Renal pelvis (tissue), 12 donors: ENCODE data around the gene SNAPC4. TPM values are rescaled to one million over a fixed set of nuclear protein-coding genes. Genes with fewer than 3 reads are reported as not detected.
A peak's percentile ranks its signal among the peaks of the same experiment; 100 is the strongest.

Experiments
- DNase-seq: peaks from one replicate; pipeline ENCODE4 v3.0.0-alpha.2; 2013
- long read RNA-seq, 16 experiments: transcript quantifications; one replicate each; lab custom pipeline, GENCODE V29; 2026
- polyA plus RNA-seq, 3 donors: library from polyadenylated mRNA; unstranded; fragments of 120-200 nt; gene quantifications; one replicate each; pipeline ENCODE4 v1.2.1, GENCODE V29; 2013; ENCODE audit not compliant: insufficient read length in 3 of 3

The SNAPC4 gene
- polyA plus RNA-seq: 10 to 100 TPM; 12.4 to 15.1 (median 13.7) TPM
- long read RNA-seq, donor 1: 0 reads
- long read RNA-seq, donor 2: 0 reads
- long read RNA-seq, donor 3: 0 reads
- long read RNA-seq, donor 4, partial matches to known transcripts: 5 of 5 reads
- long read RNA-seq, donor 4, other reads (novel, unspliced or antisense): 0 of 5 reads
- long read RNA-seq, donor 5: 0 reads
- long read RNA-seq, donor 6: 0 reads
- long read RNA-seq, donor 7: 0 reads
- long read RNA-seq, donor 8: 0 reads
- long read RNA-seq, donor 9: 0 reads
- long read RNA-seq, donor 10, partial matches to known transcripts: 5 of 5 reads
- long read RNA-seq, donor 10, other reads (novel, unspliced or antisense): 0 of 5 reads
- long read RNA-seq, donor 11: 0 reads
- long read RNA-seq, donor 12: 0 reads
- long read RNA-seq, donor 13: 0 reads
- long read RNA-seq, donor 14: 0 reads
- long read RNA-seq, donor 15, partial matches to known transcripts: 5 of 5 reads
- long read RNA-seq, donor 15, other reads (novel, unspliced or antisense): 0 of 5 reads
- long read RNA-seq, donor 16, partial matches to known transcripts: 6 of 6 reads
- long read RNA-seq, donor 16, other reads (novel, unspliced or antisense): 0 of 6 reads

DNA sequence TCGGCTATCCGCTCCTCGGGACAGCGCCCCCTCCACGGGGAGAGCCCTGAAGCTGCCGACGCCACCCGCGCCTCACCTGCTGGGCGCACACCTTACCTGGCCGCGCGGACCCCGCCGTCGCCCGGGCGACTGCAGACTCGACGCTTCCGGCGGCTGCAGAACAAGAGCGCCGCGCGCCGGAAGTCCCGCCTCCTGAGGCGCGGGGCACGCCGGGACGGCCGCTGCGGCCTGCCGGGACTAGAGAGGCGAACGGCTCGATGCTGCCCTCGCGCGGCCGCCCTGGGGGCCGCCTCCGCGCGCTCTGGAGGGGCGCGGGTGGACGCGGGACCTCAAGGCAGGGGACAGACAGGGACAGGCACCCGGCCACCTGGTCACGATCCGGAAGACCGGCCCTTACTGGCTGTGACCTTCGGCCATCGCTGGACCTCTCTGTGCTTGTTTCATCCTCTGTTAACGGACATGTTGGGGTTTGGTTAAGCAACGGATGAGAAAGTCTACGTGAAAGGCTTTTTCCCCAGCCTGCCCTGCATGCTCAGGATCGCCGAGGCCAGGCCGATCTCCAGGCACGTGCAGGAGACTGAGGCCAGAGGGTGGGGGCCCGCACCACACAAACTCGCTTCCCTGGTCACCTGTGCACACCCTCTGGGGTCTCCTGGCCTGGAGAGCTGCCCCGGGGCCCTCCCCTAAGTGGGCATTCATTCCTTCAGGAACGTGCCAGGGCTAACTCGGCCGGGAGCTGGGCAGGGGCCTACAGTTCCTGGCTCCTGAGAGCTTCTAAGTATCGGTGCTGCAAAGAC lies at the start of gene SNAPC4:
TSS of gene SNAPC4 (minus strand) at position 133 of the 797 bp plus-strand sequence. CDS start 1,742 bp downstream, outside the sequence.
- peak; percentile 88 for DNase-seq

DNA sequence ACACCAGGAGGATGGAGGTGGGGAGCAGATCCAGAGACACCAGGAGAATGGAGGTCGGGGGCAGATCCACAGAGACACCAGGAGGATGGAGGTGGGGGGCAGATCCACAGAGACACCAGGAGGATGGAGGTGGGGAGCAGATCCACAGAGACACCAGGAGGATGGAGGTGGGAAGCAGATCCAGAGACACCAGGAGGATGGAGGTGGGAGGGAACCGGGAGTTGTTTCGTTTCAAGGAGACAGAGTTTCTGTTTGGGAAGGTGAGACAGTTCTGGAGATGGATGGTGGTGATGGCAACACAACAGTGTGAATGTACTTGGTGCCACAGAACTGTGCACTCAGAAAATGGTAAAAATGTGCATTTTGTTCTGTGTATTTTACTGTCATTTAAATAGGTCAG lies 48.7 kb upstream of the SNAPC4 start:
- DNase-seq: no peak

DNA sequence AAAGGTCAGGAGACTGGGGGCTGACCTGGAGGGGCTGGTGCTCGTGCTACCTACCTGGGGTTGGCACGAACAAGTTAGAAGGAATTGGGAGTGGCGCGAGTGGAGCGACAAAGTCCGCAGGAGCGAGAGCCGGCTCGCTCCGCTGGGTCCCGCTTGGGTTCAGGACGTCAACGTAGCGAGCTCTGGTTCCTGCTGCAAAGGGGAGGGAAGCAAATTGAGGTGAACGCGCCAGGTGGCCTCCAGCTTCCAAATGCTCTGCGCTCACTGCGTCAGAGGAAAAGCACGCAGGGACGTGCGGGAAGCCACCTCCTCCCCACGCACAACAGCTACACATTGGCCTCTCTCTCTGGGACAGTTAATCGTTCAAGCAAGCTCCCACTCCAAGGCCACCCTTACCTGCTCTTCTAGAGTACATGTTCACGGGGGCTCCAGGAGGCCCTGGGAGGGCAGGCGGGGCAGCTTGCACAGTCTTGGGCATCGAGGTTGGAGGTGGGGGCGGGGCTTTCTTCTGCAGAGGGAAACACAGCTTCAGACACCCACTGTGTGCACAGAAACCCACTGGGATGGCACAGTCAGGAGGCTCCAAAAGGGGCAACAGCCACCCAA lies 47.3 kb upstream of the SNAPC4 start:
- DNase-seq: no peak

DNA sequence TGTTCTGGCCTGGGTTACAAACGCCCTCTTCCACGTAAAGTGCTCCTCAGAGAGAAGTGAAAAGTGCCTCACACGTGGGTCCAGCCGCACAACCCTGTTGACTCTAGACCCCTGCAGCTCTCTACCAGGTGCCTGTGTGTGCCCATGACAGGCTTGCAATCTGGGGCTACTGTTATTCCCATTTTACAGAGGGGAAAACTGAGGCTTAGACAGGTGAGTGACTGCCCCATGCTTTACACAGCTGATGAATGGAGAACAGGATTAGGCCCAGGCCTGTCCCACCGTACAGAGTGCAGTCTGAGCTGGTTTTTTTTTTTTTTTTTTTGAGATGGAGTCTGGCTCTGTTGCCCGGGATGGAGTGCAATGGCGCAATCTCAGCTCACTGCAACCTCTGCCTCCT lies 45.8 kb upstream of the SNAPC4 start:
- no peak for DNase-seq

- no peak for DNase-seq
Measured at GRCh38 chr9:136444102-136444501, 44.1 kb upstream of the SNAPC4 start.

GRCh38 chr9:136443687-136444086 lies 43.7 kb upstream of the SNAPC4 start:
- DNase-seq: no peak

DNA sequence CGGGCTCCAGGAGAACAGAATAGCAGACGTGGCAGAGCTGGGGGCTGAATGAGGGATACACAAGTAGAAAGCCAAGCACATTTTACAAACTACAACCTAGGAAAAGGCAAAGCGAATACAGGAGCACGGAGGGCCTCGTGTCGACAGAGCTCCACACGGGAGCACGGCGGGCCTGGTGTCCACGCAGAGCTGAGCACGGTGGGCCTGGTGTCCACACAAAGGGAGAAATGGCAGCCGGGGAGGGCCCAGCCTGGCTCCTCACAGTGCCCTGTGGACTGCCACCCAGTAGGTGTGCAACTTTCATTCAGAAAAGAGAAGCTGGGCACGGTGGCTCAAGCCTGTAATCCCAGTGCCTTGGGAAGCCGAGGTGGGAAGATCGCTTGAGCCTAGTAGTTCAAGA lies 43.1 kb upstream of the SNAPC4 start:
- DNase-seq: no peak

DNA sequence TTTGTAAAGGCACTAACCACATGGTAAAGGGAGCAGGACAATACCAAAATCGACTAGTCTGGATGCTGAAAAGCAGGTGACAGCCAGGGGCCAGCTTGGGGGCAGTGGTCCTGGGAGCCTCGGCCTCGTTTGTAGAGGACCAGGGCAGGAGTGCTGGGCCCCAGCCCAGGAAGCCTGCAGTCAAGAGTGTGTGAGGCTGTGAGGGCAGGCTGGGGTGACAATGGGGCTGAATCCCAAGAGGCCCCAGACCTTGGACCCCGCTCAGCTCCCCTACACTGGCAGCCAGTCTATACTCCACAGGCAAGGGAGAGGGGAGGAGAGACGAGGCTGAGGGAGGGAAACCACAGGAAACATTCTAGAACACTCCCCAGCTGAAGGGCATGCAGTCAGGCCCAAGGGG lies 42.3 kb upstream of the SNAPC4 start:
- no peak for DNase-seq

DNA sequence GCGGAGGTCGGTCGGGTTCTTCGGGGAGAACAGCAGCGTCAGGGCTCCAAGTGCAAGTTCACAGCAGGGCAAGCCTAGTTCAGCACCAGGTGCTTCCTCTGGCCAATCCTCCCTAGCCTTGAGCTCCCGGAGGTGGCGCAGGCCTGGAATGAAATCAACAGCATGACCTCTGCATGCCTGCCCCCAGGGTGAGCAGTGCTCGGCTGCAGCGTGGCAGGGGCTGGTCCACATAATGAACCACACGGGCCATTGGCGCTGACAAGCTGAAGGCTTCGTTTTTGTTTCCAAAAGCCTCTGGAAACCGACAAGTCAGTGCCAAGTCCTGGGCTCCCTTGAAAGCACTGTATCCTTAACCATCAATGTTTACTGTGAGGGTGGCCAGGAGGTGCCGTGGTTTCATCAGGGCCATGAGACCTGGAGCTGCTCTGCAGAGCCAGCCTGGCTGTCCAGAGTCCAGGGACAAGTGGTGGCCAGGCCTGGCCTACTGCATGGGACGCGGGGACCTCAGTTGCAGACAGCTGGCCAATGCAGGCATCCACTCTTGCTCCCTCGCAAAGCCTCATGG lies 41.8 kb upstream of the SNAPC4 start:
- no peak for DNase-seq

DNA sequence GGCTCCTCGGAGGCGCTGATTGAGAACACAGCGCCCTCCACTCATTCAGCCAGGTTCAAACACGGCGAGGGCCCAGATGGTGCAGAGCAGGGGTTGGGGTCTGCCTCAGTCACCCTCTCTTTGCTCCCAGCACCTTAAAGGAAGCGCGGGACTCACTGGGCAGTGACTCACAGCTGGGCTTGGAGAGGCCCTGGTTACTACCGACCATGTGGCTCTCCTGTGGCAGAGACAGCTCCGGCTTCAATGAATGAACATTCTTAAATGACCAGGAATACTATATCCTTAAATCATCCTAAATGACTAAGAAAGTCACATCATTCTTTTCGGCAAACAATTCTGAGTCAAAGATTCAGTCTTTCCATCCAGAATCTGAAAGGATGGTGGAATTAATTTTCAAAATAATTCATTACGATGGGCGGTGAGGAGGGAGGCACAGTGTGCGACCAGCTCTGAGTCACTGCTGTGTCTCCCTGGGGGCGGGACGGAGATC lies 41.3 kb upstream of the SNAPC4 start:
- no peak for DNase-seq

GRCh38 chr9:136439481-136440408 lies 39.8 kb upstream of the SNAPC4 start, which contains the start of gene INPP5E:
Gene INPP5E, minus strand, starts transcription at chr9:136439845. Its CDS starts 426 bp downstream, at chr9:136439419.
- peak; percentile 71 for DNase-seq

DNA sequence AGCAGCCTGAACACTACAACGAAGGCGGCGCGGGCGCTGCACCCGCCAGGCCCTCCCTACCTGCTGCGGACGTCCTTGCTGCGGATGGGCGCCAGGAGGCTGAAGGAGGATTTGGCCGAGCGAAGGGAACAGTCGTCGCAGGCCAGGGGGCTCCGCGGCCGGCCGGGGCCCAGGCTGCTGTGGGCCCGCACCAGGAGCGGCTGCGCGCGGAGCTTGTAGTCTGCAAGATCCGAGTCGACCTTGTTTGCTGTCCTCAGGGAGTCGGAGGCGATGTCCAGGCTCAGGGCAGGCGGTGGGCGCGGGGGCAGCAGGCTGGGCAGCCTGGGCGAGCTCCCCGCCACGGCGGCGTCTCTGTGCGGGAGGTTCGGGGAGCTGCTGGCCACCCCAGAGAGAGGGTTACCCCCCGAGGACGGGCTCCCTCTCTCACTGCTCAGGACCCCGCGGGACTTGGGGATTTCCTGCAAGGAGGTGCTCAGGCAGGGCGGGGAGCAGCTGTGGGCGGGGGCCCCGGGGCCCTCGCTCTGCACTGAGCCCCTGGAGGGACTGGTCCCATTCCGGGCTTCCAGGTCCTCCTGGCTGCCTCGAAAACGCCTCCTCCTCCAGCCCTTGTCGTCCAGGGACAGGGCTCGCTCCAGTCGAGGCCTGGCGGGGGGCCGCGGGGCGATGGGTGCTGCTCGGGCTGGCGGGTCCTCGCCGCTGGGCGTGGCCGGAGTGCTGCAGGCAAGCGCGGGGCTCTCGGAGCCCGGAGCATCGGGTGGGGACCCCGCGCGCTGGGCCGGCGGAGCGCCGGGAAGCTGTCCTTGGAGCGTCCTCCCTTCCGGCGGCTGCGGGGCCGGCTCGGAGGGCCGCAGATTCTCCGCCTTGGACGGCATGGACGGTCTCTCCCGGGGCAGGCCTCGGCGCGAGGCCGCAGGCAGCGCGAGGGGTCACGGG lies 38.8 kb upstream of the SNAPC4 start:
- DNase-seq: no peak

- no peak for DNase-seq
Measured at GRCh38 chr9:136437839-136438547, 38.0 kb upstream of the SNAPC4 start.

- no peak for DNase-seq
Measured at GRCh38 chr9:136437430-136437829, 37.5 kb upstream of the SNAPC4 start.

- DNase-seq: no peak
Measured at GRCh38 chr9:136436055-136436634, 36.2 kb upstream of the SNAPC4 start.

- DNase-seq: no peak
Measured at GRCh38 chr9:136434580-136435169, 34.7 kb upstream of the SNAPC4 start.

DNA sequence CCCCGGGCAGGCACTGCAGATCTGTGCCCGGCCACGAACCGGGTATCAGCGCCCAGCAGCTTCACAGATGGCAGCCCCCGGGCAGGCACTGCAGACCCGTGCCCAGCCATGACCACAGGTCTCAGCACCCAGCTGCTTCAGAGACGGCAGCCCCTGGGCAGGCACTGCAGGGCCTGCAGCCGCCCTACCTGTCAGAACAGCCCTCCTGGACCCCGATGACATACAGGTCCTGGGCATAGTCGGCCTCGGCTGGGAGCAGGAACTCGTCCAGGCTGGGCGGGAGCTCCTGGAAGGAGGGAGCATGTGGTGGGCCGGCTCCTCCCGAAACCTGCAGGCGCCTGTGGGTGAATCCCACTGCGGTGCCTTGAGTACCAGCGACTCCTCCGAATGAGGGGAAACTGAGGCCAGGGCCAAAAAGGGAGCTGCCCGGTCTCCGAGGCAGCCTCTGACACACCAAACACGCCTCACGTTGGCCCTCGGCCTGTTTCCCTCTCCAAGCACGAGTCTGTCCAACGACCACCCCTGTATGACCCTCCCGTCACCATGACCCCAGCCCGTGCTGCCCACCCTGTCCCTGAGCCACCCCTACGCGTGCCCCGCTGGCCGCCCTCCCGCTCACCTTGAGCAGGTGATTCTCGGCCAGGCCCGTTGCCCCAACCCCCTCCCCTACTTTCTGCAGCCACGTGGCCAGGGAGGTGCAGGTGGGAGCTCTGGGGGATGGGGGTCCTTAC lies 34.0 kb upstream of the SNAPC4 start:
- no peak for DNase-seq
